GM18951 (cell line): ENCODE results near the gene KLHL8.
"Not testable (repeated sequence)": the region's sequence is repeated elsewhere in the genome, so short reads cannot be mapped to it uniquely, and the experiment has no call there.

Experiments used
- POLR2A ChIP-seq: IDR thresholded peaks from 4 replicates; pipeline ENCODE4 v1.6.1; 2011; ENCODE audit warnings: mild to moderate bottlenecking; ENCODE audit not compliant: insufficient read length, insufficient read depth; ENCODE audit errors: extremely low read depth
- in situ Hi-C: fragments of 300-500 bp; cut with MboI; formaldehyde crosslinking; loops from one replicate; pipeline ENCODE4 v1.12.0; 2022; ENCODE audit warnings: low sequenced_read_pairs, mixed read lengths, inconsistent platforms; ENCODE audit not compliant: unreplicated experiment

The KLHL8 gene

DNA sequence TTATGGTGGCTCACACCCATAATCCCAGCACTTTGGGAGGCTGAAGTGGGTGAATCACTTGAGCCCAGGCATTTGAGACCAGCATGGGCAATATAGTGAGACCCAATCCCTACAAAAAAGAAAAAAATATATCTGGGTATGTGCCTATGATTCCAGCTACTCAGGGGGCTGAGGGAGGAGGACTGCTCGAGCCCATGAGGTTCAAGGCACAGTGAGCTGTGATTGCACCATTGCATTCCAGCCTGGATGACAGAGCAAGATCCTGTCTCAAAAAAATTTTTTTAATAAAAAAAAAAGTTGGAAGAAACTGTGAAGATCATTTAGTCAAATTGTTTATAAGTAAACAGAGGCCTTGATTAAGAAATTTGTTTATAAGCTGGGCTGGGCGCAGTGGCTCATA is 39.7 kb downstream of the KLHL8 start:
- no peak for TF ChIP-seq POLR2A
- in situ Hi-C loops, result no loop called here

- TF ChIP-seq POLR2A, result no peak
- in situ Hi-C loops, result no loop called here
These were observed 40.7 kb downstream of the KLHL8 start for GRCh38 chr4:87179751-87180150.

DNA sequence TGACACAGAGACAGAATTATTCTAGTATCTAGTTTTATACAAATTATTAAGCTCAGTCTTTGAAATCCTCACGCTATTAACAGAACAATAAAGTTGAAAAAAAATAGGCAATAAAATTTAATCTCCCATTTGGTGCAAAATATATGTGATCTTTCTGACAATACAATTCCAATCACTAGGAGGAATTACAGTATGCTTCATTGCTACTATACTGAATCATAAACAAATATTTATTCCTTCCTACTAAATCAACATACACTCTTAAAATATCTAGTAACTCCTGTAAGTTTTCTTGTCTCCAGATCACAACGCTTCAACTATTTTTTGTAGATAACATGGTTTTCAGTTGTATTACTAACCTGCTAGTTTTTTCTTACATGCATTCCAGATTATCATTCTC is 45.7 kb downstream of the KLHL8 start:
- in situ Hi-C loops, result no loop called here
- no peak for TF ChIP-seq POLR2A

- in situ Hi-C loops, result no loop called here
- no peak for TF ChIP-seq POLR2A
These were observed 48.5 kb downstream of the KLHL8 start for GRCh38 chr4:87171944-87172343.

GRCh38 chr4:87166296-87166854 is 54.0 kb downstream of the KLHL8 start:
- in situ Hi-C loops, result no loop called here
- TF ChIP-seq POLR2A, result no peak

- in situ Hi-C loops, result no loop called here
- TF ChIP-seq POLR2A, result no peak
These were observed 54.5 kb downstream of the KLHL8 start for GRCh38 chr4:87165892-87166291.

GRCh38 chr4:87153078-87153870 is 67.1 kb downstream of the KLHL8 start:
- no peak for TF ChIP-seq POLR2A
- in situ Hi-C loops, result loop anchor here (10.0 kb wide), 1 partner anchor 82 kb away; no protein-coding TSS in a partner anchor

GRCh38 chr4:87152310-87153041 is 67.9 kb downstream of the KLHL8 start:
- in situ Hi-C loops, result loop anchor here (10.0 kb wide), 1 partner anchor 82 kb away; no protein-coding TSS in a partner anchor
- TF ChIP-seq POLR2A, result no peak

DNA sequence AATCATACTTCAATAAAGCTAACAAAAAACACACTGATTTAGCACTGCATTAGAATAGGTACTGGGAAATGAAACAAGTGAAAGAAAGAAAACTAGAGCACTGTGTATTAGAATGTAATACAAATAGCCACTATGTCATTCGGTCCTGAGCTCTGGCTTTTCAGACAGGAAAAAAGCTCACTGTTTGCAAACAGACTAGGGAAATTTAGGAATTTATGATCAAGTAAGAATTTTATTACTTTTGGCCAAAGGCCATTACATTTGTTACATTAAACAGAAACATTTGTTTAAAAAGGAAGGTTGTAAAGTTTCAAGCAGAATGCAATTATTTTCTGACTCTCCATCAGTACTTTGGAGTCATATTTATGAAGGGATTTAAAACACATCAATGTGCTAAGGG is 68.7 kb downstream of the KLHL8 start:
- no peak for TF ChIP-seq POLR2A
- in situ Hi-C loops, result loop anchor here (10.0 kb wide), 1 partner anchor 83 kb away; no protein-coding TSS in a partner anchor

DNA sequence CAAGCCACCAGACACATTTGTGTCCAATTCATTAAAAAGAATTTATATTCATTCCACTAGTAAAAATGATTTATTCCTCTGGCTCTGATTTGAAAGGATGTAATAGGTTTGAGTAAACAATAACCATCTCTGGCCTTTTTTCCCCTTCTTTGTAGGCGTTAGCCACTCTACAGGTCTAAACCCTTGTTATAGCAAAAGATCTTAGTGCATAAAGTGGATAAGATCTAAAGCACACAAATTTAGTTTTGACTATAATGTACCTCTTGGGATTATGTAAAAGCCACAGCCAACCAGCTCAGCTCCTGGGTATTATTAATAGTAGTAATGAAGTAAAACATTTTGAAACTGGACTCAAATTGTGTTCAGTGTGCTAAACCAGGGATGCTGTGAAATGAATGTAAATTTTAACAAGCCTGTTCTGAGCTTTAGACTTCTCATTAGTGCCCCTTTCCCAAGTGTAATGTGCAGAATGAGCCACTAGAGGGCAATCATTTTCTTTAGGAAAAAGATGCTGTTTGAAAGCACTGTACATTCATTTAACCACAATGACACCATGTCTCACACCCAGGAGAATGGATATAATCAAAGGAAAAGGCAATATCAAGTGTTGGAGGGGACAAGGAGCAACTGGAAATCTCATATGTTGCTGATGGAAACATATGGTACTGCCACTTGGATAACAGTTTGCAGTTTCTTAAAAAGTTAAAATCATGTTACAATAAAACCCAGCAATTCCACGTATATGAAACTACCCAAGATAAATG is 69.7 kb downstream of the KLHL8 start:
- no peak for TF ChIP-seq POLR2A
- in situ Hi-C loops, result loop anchor here (10.0 kb wide), 1 partner anchor 84 kb away; no protein-coding TSS in a partner anchor

- TF ChIP-seq POLR2A, result no peak
- in situ Hi-C loops, result no loop called here
These were observed 73.3 kb downstream of the KLHL8 start for GRCh38 chr4:87147116-87147515.

DNA sequence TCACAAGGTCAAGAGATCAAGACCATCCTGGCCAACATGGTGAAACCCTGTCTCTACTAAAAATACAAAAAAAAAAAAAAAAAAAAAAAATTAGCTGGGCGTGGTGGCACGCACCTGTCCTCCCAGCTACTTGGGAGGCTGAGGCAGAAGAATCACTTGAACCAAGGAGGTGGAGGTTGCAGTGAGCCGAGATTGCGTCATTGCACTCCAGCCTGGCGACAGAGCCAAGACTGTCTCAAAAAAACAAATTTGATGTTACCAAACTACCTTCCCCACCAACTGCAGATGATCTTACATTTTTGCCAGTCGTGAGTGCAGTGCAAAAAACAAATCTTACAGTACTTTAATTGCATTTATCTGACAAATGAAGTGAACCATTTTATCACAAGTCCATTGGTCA is 74.5 kb downstream of the KLHL8 start:
- in situ Hi-C loops, result not testable (repeated sequence)

DNA sequence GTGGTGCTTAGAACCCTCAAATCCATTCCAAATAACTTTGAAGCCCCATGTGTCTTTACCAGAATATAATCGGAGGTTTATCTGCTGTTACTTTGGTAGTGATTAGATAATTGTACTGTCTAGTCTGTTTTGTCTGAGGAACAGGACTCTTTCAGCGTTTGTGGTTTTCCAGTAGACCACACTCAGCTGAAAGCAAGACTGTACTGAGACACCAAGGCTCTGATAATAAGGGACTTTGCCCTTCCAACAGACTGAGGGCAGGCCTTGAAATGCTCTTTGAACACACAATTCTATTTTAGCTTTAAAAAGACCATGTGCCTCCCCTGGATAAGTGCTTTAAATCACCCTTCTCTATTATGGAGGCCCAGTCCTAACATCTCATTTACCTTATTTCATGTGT is 76.1 kb downstream of the KLHL8 start:
- no peak for TF ChIP-seq POLR2A
- in situ Hi-C loops, result no loop called here
